HL-60/S4 treated with retinoic acid at 250 ng/mL for 4 days and 3 days (cell line): ENCODE results near the gene TSPOAP1.

Experiments used
- in situ Hi-C: fragments of 300-500 bp; cut with MboI; formaldehyde crosslinking; loops from 2 replicates; pipeline ENCODE4 v1.7.0; 2022; ENCODE audit warnings: low sequenced_read_pairs

The TSPOAP1 gene

DNA sequence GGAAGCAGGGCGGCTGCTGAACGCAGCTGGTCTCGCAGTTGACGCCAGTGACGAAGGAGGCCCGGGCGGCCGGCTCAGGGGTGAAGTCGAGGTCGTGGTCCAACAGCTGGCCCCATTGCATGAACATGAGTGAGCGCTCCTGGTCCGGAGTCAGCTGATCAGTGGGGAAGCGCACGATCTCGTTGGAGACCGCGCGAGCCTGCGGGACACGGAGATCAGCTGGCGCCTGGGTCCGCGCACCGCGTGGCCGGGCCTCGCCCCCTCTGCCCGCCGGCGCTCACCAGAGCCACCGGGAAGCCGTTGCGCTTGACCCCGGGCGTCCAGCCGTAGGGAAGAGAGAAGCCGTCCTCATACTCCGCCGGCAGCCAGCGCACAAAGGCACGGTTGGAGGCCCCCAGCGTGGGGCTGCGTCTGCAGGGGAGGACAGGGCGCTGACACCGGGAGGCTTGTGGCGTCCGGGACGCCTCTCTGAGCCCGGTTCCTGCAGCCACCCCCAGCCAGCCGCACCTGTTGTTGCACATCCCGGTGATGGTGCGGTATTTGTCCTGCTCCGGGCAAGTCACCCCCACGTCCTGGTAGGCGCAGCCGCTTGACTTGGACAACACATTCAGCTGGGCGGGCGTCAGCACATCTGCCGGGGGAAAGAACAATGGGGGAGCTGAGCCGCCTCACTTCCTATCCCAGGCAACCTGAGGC, 49.4 kb downstream of the TSPOAP1 start:
- in situ Hi-C loops: no loop called here

DNA sequence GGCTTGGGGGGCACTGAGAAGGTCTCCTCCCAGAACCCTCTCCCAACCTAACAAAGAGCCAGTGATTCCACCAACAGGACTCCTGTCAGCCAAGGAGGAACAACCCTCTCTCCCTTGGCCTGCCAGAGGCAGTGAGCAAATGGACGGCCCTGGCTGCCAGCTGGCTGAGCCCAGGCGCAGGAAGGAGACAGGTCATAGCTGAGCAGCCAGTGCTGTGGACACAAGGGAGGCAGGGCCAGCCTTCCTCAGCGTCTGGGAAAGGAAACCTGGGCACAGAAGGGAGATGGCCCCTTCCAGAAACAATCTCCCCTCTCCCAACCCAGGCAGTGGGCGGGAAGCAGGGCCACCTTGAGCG, 50.0 kb downstream of the TSPOAP1 start:
- in situ Hi-C loops: no loop called here

DNA sequence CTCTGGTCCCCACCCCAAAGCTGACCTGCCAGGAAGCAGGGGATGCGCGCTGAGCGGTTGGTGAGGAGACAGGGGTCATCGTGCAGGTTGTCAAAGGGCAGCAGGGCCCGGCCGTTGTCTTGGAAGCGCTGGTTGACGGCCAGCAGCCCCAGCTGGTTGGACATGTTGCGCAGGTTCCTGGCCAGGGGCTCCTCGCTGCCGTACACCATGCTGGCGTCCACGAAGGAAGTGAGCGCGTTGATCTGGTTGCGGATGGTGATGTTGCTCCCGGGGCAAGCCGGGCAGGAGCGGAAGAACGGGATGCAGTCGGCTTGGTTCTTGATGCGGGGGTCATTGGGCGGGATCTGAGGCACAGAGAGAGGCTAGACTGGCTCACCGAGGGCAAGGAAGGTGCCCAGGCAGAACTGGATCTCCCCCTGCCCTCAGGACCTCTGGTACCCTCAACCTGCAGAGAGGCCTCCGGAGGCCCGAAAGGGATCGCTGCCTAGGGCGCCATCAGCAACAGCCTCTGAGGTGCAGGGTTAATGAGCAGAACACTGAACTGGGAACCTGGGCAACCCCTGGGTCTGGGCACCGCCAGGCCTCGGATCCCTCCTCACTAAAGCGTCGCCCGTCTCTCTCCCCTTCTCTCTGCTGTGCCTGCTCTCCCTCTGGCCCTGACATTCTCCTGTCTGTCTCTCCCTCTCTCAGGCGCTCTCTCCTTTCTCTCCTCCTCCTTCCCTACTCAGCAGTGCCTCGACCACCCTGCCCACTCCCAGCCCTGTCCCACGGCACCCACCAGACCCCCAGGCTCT, 50.6 kb downstream of the TSPOAP1 start:
- in situ Hi-C loops: no loop called here

DNA sequence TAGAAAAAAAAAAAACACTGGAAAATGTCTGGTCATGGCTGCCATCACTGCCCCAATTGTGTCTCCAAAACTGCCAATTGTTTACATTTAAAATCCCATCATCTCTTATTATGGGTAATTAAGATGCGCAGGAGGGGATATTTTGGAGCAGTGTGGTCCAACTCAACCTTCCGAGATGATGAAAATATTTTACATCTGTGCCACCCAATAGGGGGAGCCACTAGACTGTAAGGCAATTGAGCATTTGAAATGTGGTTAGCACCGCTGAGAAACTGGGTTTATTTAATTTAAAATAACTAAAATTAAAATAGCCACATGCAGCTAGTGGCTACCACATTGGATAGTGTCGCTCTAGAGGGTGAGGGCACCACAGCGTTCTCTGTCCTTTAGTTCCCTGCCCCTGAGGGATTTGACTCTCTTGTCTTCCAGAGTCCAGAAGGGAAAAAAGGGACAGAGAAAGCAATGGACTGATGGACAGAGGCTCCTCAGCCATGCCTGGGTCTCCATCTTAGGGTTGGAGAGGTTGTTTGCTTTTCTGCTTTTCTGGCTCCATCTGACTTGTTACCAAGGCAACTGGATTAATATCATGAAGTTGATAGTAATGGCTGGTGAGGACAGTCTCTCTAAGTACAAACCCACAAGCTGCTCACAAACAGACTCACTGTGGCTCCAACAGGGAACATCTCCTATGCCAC, 51.3 kb downstream of the TSPOAP1 start:
- in situ Hi-C loops: no loop called here

DNA sequence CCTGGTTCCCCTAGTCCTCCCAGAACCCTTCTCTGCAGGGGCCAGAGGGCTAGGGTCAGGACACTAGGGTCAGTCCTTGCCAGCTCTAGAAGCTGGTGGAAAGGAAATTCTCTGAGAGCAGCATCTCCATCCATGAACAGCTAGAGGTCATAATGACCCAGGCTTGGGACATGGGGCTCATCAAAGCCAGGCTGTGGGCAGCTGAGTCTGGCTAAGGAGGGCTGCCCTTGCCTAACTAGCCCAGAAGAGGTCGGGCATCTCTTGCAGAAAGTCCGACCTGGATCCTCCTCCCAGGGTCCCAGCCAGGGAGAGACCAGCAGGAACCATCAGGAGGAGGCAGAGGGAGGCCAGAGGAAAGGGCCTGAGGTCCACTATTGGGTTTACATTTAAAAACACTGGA, 52.2 kb downstream of the TSPOAP1 start:
- in situ Hi-C loops: no loop called here

DNA sequence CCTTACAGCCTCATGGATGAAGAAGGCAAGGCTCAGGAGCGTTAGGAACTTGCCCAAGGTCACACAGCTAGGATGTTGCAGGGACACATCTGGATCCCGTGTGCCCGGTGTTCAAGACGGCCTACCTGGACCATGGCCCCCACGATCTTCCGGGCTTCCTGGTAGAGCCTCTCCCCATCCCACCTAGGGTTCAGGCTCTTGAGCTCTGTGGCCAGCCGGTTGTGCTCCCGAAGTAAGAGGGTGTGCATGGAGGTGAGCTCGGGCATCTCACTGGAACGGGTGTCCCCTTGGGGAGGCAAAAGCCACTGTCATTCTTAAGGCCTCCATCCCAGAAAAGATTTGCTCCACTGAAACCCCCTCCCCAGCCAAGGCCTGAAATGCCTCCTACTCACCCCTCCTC, 53.2 kb downstream of the TSPOAP1 start:
- in situ Hi-C loops: no loop called here

DNA sequence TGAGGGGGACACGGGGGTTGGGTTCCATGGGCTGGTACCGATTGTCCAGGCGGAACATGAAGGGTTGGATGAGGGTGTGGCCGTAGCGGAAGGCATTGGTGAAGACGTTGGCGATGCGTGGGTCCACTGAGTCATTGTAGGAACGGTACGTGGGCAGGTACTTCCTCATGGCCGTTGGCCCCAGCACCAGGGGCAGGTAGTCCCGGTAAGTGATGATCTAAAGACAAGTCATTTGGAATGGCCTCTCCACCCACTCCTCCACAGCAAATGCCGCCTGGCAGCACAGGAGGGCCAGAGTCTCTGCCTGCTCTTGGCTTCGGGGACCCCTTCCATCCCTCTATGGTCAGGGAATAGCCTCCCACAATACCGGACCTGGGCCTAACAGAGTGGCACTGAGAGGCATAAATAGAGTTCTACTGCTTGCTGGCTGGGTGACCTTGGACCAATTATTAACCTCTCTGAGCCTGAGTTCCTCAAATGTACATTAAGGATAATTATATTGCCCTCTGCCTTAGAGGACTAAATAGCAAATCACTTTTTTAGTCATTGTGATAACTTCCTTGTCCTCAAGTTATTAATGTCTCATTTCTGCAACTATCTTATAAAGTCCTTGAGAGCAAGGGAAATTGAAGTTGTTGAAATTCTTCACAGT, 55.0 kb downstream of the TSPOAP1 start:
- in situ Hi-C loops: no loop called here

DNA sequence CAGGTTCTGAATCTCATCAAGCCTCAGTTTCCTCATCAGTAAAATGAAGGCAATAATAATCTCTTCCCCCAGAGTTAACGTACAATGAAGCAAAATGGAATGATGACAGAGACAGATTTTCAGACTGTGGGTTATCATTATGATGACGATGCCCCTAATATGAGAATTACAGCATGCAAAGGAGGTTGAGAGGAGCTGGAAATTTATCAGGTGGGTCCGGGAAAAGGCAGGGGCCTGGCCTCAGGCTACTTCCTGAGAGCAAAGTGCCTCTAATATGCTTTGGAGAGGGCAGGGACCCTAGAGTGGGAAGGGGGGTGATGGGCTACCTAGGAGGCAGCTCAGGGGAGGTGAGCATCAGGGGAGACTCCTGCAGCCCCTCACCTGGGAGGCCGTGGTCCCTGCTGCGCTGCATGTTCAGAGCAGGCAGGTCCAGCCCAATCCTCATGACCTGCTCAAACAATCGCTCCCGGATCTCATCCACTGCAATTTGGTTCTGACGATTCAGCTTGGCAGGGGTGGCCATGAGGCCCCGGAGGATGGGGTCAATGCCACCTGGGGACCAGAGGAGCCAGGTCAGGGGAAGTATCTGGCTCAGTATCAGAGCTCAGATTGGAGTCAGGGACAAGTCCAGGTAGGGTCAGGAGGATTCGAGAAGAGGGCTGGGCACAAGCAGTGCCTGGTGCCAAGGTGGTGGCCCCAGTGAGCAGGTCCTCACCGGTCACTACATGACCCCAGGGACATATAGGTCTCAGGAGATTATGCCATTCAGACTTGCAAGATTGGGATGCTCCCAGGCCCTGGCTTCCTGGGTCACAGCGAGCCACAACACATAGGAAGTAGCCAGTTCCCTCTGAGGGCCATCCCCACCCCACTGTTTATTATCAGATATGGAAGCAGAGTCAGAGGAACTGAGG, 56.0 kb downstream of the TSPOAP1 start:
- in situ Hi-C loops: no loop called here

DNA sequence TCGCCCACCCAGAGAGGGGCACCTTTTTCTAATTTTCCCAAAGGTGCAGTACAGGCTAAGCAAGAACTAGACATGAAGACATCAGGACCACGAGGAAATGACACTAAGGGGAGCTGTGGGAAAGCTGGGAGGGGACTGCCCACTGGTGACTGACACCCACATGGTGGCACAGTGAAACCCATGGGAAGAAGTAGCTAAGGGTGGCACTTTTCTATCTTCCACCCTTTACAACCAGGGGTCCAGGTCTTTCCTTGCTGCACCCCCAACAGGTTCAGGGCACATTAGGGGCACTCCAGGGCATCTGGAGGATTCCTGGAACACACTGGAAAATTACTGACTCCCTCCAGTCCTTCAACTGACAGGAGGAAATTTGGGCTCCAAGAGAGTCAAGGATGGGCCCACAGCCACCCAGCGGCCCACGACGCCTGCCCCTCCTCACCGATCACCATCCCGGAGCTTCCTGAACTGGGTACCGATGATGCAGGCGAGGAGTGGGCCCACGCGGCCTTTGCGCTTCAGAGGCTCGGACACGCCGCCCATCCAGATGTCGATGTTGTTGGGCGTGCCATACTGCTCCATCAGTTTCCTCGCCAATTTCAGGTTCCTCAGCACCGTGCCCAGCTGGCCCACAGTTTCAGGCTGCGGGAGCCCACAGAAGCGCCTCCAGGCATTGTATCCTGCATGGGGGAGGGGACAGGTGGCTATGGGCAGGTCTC, 57.2 kb downstream of the TSPOAP1 start:
- in situ Hi-C loops: no loop called here

DNA sequence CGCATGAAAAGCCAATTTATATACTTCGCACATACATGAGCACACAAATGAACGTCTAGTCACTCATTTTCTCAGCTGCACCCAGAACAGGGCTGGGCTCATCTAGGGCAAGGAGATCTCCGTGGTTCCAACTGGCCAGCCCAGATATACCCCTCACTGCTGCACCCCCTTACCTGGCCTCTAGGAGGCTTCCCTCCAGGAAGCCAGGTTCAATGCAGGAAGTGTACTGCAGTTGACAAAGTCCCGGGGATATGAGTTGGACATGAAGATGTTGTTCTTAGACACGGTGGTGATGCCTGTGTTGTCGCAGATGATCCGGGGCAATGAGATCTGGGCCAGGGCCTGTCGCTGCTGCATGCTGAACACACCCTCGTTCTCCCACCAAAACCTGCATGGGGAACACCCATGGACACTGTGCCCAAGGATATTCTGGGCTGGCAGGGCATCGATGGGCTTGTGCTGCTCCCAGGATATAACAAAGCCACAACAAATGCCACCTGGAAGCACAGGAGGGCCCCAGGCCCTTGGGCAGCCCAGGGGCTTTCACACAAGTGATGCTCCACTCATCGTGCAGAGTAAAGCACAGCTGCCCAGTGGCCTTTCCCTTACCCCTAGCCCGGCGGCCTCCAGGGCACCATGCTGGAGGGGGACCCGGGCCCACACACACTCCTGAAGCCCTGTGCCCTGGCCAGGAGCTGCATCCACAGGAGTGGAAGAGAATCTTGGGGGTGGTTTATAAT, 57.9 kb downstream of the TSPOAP1 start:
- in situ Hi-C loops: no loop called here

DNA sequence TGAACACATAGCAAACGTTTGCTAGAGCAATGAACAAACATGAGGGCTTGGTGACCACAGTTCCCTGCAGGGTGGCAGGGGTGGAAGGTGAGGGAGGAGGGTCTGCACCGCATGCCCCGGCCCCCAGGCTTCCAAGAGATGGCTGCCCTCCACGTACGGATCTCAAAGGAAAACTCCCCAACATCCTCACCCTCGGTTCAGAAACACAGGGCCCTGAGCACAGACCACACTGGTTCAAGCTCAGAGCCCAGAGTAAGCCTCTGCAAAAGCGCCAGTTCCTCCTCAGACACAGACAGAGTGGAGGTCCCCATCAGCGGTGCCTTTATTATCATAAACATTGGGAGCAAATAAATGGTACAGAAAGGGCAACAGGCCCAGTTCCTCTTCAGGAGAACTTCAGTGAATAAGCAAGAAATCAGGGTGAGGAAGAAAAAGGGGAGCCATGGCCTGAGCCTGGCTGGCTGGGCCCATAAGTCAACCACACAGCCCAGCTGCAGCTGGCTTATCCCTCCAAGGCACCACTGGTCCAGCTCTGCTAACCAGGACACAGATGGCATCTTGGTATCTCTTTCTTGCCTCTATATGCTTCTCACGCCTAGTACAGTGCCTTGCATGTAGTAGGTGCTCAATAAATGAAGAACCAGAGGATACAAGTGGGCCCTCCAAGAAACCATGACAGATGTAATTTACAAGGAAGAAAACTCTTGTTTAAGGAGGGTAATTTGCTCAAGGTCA, 58.9 kb downstream of the TSPOAP1 start:
- in situ Hi-C loops: no loop called here

DNA sequence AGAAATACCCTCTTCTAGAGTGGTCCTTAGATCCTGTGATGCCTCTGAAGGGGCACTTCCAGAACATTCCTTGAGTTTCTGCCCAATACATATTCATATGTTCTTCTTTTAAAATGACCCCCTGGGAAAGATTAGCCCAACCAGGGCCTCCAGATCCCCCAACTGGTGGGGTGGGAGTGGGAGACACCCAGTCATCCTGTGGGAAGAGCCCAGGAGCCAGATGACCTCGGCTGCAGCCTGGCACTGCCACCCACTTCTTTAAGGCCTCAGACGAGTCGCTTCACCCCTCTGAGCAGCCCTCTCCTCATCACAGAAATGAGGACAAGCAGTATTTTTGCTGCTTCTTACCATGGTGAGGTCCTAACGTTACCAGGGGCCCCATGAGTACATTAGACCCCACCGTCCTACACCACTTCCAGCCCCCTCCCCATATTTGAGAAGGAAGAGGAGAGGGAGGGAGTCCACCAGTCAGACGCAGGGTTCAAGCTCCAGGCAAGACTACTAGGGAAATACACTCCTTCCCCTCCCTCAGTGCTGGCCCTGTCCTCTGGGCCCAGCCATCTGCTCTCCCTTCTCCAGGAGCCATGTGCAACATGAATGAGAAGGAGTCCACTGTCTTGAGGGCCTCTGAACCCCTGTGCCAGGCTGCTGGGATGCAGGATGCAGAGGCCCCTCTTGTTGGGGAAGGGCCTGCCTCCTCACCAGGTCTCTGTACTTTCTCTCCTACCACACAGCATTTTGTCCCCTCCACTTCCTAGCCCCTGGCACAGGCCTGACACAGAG, 59.6 kb downstream of the TSPOAP1 start:
- in situ Hi-C loops: no loop called here

DNA sequence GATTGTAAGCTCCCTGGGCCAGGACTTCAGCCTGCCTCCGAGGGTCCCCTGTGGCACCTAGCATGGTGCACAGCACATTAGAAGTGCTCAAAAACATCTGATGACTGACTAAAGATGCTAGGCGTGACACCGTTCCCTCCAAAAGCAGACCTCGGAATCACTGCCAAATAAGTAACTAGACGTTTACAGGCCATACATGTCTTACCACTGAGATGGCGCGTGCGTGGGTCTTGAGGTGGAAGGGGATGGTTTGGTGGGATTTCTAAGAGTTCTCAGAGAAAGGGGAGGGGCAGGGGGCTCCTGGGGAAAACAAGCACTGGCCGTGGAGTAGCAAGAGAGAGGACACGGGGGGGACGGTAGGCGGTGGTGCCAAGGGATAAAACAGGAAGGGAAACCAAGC, 60.3 kb downstream of the TSPOAP1 start:
- in situ Hi-C loops: no loop called here

DNA sequence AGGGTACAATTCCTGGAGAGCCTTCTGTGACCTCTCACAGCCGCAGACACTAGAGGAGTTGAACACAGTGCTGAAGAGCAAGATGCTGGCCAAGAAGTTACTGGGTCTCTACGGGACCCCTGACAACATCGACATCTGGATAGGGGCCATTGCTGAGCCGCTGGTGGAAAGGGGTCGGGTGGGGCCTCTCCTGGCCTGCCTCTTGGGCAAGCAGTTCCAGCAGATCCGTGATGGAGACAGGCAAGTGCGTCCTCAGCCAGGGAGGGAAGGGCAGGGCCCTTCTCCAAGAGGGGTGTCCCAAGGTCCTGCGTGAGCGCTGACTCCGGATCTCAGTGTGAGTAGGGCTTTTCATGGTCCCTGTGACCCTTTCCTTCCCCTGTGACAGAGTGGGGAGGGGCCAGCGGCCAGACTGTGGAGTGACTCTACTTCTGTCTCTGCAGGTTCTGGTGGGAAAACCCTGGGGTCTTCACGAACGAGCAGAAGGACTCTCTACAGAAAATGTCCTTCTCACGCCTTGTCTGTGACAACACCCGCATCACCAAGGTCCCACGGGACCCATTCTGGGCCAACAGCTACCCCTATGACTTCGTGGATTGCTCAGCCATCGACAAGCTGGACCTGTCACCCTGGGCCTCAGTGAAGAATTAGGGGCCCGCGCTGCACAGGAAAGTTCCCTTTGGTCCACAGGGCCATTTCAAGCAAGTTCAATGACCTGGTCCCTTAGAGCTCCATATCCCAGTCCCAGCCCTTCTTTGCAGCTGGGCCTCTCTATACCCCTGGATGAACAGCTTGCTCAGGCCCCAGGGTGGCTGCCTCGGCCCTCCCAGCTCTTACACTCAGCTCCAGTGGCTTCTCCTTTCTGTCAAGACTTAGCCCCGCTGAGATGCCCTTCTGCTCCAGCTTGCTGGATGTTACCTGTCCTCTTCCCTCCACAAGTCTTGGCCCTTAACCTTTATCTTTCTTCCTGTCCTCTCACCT, 61.0 kb downstream of the TSPOAP1 start:
- in situ Hi-C loops: no loop called here

DNA sequence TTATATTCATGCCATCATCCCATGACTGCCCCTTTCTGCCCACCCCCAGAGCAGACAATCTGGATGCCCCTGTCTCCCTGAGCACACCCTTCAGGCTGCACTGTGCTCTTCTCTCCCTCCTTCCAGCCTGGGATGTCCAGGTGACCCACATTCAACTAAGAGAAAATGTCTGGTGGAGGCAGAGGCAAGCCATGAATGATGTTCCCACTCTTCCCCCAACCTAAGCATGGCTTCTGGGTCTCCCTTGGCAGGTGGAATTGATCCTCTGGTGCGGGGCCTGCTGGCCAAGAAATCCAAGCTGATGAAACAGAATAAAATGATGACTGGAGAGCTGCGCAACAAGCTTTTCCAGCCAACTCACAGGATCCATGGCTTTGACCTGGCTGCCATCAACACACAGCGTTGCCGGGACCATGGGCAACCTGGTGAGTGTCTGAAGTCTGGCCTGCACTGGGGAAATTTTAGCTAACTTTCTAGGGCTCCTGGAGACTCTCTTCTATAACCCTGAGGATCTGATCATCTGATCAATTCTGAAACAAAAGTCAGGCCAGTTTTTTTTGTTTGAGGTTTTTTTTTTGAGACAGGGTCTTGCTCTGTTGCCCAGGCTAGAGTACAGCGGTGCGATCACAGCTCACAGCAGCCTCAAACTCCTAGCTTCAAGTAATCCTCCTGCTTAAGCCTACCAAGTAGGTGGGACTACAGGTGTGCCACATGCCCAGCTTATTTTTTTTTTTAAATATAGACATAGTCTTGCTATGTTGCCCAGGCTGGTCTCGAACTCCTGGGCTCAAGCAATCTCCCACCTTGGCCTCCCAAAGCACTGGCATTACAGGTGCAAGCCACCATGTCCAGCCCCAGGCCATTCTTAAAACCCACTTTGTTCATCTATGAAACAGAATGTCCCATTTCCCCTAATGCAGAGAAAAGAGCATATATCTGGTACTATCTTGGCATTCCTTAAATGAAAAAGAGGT, 62.4 kb downstream of the TSPOAP1 start:
- in situ Hi-C loops: no loop called here
